VCaP (cell line): ENCODE data around the gene PAX5.

Experiments
- H3K27ac ChIP-seq: fragments of 450-650 bp; 2 replicates; pipeline ENCODE4 v1.5.1; 2017
- TF ChIP-seq, protein P1 (sequence below): fragments of 450-650 bp; conservative IDR thresholded peaks from 2 replicates; pipeline ENCODE4 v1.5.1; 2017; ENCODE audit warnings: mild to moderate bottlenecking, moderate library complexity

The PAX5 gene

DNA sequence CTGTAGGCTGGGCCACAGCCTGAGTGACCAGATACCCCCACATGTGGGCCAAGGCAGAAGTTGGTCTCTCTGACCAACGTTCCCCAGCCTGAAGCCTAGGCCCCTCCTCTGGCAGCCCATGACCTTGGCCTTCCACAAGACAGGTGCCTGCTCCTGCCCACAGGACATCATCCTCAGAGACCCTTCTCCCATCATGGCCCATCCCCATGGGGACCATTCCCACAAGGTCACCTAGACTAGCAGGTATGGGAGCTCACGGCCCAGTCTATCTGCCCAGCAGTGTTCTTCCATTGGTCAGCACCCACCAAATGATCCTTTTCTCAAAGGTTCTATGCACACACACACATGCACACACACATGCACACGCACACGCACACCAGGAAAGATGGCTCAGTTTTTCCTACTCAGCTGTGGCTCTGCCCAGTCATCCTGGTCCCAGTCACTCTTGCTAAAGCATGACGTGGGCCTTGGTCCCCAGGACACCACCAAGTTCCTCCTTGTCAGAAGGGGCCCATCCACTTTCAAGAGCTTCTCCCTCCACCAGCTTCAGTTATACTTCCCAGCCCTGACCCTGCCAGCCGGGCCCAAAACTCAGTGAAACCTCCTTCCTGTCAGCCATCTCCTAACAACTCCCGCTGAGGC is 65.4 kb downstream of the PAX5 start:
- TF ChIP-seq, protein P1, sequence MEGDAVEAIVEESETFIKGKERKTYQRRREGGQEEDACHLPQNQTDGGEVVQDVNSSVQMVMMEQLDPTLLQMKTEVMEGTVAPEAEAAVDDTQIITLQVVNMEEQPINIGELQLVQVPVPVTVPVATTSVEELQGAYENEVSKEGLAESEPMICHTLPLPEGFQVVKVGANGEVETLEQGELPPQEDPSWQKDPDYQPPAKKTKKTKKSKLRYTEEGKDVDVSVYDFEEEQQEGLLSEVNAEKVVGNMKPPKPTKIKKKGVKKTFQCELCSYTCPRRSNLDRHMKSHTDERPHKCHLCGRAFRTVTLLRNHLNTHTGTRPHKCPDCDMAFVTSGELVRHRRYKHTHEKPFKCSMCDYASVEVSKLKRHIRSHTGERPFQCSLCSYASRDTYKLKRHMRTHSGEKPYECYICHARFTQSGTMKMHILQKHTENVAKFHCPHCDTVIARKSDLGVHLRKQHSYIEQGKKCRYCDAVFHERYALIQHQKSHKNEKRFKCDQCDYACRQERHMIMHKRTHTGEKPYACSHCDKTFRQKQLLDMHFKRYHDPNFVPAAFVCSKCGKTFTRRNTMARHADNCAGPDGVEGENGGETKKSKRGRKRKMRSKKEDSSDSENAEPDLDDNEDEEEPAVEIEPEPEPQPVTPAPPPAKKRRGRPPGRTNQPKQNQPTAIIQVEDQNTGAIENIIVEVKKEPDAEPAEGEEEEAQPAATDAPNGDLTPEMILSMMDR, result no peak
- H3K27ac ChIP-seq, result no peak overlapping the region

DNA sequence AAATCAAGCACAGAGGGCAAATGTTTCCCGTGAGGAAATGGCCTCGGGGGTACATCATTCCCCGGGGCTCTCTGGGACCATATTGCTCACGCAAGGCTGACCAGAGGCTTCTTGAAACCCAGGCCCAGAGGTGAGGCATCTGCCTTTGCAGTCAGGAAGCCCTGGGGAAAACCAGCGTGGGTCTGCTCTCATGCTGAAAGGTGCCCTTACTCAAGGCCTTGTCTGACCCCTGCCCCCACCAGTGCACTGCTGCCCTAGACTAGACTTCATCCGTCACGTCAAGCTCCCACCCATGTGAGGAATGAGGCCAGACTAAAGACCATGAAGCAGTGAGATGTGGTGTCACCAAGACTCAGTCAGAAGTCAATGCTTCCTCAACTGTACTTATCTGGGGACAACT is 66.1 kb downstream of the PAX5 start:
- no peak overlapping the region for H3K27ac ChIP-seq
- TF ChIP-seq, protein P1, result no peak

GRCh38 chr9:36966371-36967097 is 67.5 kb downstream of the PAX5 start:
- H3K27ac ChIP-seq, result no peak overlapping the region
- TF ChIP-seq, protein P1, result no peak

DNA sequence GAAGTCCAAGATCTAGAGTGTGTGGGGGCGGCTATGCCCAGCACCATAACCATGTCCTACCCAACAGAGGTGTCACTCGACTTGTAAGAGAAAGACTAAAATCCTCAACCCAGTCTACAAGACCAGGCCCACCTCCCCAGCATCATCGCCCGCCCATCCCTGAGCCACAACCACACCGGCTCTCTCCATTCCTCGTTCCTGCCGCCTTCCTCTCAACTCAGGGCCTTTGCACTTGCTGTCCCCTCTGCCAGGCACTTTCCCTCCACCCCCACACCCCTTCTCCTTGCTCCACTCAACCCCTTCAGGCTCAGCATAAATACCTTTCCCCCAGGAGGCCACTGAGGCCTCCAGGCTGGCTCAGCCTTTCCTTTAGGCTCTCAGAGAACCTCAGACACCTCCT is 69.3 kb downstream of the PAX5 start:
- TF ChIP-seq, protein P1, result no peak
- H3K27ac ChIP-seq, result no peak overlapping the region

- TF ChIP-seq, protein P1, result no peak
- H3K27ac ChIP-seq, result no peak overlapping the region
These were observed 70.7 kb downstream of the PAX5 start for GRCh38 chr9:36963346-36963745.

DNA sequence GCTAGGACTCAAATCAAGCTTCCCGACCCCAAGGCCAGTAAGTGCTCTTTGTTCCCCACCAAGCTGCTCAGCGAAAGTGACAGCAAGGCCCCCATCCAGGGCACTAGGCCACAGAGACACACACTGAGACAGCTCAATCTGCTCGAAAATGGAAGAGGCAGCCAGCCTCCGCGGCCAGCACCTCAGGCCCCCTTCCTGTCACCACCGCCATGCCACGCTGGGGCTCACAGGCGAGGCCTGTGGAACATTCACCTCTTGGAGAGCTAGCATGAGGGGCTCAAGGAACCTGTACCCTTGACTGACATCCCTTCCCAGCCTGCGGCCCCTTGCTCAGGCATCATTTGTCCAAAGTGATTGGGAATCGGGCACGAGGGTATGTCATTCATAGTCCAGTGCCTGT is 71.4 kb downstream of the PAX5 start:
- TF ChIP-seq, protein P1, result no peak

DNA sequence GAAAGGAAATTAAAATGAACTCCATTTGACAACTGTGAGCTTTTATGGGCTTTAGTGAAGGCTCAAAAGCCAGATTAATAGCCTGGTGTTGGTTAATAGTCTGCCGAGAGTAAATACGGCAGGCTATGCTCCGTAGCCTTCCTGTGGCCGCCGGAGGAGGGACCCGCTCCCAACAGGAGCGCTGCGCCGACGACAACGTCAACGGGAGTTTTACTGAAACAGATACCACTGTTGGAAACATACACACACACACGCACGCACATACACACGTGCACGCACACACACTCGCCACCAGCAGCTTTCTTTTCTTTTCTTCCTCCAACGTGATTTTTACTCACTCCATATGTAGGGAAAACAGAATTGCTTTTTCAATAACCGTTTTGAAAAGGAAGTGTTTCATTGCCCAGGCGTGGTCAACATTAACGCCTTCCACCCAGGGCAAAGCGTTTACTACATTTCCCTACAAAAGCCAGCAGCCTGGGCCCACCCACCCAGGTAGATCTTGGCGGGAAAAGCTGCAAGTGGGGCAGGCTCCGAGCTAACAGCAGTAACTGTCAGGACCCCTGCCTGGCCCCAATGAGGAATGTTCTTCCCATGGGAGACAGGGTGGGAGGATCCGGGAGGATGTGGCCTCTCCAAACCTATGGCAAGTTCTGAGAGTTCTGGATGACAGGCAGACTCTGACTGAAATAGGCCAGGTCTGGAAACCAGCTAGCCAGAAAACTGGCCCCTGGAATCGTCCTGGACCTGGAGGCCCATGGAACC is 72.3 kb downstream of the PAX5 start:
- TF ChIP-seq, protein P1, result peak; percentile 31
- peak overlapping the region; percentile 69 for H3K27ac ChIP-seq

More for the DNA sequence above, 71.4 kb downstream of the PAX5 start:
- H3K27ac ChIP-seq, result no peak overlapping the region
